GM18511 (cell line): ENCODE measurements around the gene NOC2L.
A peak's percentile ranks its signal among the peaks of the same experiment; 100 is the strongest.

Experiments
- ATAC-seq: cut with Tn5 transposase; IDR thresholded peaks from one replicate; pipeline ENCODE4 v1.9.1; 2021; ENCODE audit warnings: mild to moderate bottlenecking, moderate library complexity; ENCODE audit not compliant: unreplicated experiment

The NOC2L gene

DNA sequence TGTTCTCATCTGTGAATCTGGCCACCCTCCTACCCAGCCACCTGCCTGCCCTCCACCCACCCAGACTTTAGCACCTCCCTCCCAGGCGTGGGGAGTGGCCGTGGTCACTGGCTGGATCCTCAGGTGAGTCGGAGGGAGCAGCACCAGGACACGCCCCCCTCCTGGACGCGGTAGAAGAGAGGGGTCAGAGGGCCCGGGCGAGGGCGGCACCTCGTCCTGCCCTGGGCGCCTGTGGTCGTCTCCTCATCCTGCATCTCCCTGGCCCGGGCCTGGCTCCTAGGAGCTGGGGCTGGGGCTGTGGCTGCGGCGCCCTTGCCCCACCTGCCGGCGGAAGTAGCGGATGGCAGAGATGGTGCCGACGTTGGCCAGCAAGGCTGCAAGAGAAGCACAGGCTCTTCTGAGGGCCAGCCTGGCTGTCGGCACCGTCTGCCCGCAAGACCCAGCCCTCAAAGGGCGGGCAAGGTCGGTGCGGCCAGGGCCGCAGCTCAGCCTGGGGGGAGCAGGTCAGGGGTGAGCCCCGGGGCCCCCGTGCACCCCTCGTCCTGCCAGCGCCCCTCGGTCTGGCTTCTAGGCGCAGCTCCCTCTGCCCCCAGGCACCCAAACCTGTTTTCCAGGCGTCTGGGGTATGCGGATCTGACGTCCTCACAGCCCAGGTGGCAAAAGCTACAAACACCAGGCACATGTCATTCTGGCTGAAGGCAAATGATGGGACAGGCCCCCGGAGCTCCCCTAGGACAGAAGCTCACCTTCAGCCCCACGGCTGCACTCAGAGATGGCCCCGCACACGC, 17.0 kb upstream of the NOC2L start:
- peak; percentile 77 for ATAC-seq

DNA sequence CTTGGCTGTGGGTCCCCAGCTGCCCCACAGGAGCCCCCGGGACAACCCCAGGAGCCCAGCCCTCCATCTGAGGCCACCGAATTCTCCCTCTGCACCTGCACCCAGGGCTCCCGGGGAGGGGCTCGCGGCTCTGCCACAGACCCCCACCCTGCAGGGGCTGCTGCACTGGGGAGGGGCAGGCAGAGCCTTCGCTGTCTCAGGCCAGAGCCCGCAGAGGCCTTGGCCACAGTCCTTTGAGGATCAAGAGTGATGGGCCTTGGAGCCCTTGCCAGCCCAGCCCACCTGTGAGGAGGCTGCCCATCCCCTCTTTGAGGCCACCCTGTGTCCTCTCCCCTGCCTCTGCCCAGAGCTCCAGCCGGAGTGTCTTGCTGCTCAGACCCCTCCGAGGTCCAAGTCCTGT, 16.3 kb upstream of the NOC2L start:
- ATAC-seq: no peak

DNA sequence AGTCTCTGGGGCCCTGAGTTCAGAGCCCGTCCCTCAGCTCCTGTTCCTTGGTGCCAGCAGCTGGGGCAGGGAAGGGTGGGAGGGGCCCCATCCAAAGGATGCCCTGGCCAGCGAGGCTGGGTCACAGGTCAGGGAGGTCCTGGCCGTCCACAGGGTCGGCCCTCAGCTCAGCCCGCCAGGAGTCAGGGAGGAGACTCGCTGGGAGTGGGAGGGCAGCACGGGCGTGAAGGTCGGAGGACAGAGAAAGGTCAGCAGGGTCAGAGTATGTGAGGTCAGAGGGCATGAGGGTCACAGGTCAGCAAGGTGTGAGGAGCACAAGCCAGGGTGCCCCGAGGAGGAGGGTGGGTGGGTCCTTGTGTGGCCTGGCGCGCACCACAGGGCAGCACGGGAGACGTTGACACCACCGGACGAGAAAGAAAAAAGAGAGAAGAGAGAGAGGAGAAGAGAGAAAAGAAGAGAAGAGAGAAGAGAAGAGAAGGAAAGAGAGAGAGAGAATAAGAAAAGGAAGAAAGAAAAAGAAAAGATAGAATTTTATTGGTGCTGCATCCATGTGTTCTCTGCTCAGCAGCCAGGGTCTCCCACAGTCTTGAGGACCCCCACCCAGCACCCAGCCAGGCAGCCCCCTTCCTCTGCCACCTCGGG, 15.8 kb upstream of the NOC2L start:
- ATAC-seq: no peak

DNA sequence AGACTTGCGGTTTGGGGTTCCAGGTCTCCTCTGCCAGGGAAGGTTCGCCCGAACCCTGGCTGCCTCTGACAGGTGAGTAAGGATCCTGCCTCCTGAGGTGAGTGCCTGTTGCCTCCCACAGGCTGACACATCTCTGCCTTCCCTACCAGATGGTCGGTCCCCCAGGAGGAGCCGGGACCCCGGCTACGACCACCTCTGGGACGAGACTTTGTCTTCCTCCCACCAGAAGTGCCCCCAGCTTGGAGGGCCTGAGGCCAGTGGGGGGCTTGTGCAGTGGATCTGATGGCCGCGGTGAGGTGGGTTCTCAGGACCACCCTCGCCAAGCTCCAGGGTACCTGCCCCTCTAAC, 15.2 kb upstream of the NOC2L start:
- ATAC-seq: no peak

DNA sequence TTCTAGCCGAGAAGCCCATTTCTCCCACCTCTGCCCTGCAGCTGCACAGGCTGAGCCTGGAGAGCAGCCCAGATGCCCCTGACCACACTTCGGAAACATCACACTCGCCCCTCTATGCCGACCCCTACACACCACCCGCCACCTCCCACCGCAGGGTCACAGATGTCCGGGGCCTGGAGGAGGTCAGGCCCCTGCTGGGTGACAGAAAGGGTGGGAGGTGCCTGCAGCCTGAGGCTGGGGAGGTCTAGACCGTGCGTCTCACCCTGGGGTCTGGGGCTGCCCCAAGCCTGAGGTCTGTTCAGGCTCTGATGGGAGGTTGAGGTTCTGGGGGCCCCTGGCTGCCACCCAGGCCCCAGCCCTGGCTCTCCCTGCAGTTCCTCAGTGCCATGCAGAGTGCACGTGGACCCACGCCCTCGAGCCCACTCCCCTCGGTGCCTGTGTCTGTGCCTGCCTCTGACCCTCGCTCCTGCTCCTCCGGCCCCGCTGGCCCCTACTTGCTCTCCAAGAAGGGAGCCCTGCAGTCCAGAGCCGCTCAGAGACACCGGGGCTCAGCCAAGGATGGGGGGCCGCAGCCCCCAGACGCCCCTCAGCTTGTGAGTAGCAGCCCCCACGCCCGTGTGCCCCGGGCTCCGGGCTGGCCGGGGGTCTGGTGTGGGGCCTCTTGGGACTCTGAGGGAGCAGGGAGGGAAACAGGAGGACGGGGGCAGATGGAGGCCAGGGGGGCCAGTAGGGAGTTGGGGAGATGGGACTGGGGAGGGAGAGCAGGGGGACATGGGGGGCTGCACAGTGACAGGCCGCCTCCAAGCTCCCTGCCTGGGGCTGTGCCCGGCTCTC, 14.6 kb upstream of the NOC2L start:
- ATAC-seq: no peak

DNA sequence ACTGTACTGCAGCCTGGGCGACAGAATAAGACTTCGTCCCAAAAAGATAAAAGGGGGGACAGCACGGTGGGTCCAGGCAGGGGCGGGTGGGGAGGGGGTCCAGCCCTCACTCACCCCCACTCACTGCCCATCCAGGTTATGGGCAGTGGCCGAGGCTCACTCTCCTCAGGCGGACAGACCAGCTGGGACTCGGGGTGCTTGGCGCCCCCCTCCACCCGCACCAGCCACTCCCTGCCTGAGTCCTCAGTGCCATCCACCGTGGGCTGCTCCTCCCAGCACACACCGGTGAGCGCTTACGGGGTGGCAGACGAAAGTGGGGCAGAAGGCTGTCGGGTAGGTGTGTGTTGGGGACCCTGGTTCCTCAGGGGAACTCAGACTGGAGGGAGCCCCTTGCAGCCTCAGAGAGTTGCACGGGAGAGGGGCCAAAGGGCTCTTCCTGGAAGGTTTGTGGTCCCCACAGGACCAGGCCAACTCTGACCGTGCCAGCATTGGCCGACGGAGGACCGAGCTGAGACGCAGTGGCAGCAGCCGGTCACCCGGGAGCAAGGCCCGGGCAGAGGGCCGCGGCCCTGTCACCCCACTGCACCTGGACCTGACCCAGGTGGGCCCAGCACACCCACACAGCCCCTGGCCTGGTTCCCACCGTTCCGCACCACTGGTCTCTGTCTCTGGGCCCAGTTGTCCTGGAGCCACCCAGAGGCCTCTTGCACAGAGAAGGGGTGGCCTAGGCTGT, 13.8 kb upstream of the NOC2L start:
- ATAC-seq: no peak

DNA sequence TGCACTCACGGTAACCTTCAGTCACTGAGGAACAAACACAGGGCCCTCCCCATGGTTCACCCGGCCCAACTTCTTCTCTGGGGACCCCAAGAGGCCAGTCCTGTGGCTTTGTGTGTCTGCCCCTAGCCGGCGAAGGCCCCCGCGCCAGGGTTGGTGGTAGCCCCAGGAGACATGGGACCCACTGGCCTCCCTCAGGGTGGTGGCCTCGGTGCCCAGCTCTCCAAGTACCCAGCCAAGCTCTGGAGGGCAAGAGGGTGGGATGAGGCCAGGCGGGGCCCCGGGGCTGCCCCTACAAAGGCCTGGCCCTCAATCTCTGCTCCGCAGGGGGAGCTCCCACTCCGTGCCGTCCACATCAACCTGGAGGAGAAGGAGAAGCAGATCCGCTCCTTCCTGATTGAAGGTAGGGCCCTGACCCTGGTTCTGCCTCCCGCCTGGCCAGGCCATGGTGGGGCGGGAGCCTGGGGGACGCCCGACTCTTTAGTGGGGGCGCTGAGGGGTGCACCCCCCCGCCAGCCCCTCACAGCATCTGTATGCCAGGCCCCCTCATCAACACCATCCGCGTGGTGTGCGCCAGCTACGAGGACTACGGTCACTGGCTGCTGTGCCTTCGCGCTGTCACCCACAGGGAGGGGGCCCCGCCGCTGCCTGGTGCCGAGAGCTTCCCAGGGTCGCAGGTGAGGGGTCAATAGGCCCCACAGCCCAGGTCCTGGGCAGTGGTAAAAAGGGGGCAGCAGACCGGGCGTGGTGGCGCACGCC, 12.9 kb upstream of the NOC2L start:
- no peak for ATAC-seq

DNA sequence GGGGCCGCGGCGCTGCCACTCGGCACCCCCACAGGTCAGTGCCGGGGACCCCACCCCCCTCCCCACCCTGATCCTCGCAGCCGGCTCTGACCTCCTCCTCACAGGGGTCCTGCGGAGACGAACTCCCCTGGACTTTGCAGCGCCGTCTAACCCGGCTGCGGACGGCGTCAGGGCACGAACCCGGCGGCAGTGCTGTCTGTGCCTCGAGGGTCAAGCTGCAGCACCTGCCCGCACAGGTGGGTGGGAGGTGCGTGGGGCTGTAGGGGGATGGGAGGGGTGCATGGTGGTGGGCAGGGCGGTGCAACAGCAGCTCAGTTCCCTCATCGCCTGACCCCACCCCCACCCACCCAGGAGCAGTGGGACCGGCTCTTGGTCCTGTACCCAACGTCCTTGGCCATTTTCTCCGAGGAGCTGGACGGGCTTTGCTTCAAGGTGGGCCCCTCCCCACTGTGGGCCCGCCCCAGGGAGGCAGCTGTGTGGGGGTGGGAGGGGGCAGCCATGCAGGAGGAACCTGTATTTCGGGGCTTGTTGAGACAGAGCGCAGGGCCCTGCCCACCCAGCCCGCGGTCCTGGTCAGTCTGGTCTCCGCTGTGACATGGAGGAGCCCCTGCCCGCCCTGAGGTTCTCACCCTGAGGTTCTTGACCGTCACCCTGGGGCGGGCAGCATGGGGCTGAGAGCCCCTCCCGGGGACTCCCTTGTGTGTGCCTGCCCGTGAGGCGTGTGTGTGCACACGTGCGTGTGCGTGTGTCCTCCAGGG, 12.1 kb upstream of the NOC2L start:
- ATAC-seq: no peak

DNA sequence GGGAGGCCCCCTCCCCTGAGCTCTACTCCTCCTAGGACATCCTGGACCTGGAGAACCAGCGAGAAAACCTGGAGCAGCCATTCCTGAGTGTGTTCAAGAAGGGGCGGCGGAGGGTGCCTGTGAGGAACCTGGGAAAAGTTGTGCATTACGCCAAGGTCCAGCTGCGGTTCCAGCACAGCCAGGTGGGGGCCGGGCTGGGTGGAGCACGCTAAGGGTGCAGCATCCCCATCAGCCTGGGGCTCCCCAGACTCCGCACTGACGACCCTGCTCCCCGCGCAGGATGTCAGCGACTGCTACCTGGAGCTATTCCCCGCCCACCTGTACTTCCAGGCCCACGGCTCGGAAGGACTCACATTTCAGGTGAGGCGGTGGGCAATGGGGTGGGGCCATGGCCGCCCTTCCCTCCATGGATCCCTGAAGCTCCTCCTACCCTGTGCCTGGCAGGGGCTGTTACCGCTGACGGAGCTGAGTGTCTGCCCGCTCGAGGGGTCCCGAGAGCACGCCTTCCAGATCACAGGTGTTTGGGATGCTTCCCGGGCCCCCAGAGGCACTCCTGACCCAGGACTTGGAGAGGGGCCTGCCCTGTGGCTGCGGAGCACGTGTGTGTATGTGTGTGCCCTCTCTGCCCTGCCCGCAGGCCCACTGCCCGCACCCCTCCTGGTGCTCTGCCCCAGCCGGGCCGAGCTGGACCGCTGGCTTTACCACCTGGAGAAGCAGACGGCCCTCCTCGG, 11.4 kb upstream of the NOC2L start:
- no peak for ATAC-seq

DNA sequence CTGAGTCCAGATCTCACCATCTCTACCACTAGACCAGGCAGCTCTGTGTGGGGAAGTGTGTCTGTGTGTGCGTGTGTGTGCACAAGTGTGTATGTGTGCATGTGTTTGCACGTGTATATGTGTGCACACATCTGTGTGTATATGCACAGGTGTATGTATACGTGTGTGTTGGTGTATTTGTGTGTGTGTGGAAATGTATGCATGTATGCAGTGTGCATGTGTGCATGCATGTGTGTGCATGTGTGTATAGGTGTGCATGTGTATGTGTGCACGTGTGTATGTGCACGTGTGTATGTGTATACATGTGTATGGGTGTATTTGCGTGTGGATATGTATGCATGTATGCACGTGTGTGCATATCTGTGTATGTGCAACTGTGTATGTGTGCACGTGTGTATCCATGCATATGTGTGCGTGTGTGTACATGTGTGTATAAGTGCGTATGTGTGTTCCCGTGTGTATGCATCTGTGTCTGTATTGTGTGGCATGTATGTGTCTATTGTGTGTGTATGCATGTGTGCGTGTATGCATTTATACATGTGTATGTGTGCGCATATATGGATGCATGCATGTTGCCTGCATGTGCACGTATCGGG, 10.3 kb upstream of the NOC2L start:
- ATAC-seq: no peak

DNA sequence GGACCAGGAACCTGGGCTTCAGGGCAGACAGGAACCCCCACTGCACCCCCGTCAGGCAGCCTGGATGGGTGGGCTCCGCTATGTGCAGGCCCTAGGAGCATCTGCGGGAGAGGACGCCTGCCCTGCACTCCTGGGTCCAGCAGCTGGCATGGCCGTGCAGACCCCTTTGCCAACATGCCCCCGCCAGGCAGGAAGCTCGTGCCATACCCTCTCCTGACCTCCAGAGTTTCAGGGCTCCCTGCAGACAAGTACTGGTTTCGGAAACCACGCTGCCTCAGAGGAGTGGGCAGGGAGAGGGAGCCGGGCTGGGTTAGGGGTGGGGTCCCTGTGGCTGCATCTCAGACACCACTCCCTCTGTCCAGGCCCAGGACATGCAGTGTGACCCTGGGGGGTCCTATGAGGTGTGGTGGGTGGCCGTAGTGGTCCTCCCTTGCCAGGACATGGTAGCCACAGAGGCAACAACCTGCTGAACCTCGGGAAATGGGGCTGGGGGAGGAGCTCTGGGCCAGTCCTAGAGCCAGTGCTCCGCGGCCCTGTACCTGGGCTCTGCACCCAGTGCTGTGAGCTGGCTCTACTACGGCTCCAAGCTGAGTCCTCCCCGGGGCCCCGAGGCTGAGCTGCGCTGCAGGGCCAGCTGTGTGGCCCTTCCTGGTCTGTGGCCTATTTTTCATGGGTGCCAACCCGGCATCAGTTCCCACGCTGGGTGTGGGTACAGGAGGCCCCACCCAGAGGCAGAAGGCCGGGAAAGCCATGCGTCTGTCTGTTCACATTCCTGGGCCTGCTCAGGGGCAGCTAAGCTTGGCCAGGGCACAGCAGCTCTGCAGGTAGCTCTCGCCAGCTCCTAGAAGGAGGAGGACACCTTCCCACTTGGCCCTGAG, 8.6 kb upstream of the NOC2L start:
- ATAC-seq: no peak

DNA sequence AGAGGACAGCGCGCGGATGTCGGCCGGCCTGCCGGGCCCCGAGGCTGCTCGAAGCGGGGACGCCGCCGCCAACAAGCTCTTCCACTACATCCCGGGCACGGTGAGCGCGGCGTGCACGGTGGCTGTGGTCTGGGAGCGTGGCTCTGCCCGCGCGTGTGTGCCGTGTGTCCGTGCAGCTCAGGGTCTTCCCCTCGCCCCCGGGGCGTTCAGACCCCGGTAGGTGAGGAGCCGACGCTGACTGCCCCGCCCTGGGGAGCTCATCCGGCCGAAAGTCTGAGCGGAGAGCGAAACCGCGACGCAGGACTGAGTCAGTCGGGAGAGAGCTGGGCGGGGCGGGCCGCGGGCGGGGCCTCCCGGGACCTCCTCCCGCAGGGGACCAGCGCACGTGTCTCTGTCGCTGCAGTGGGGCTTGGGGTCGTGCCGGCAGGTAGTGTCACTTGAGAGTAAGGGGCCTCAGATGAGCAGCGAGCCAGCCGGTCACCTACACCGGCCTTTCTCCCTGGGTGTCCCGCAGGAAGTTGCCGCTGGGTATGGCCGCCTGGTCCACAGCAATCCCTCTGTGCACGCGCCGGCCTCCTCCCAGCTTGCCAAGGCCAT, 7.7 kb upstream of the NOC2L start:
- ATAC-seq: peak; percentile 78

DNA sequence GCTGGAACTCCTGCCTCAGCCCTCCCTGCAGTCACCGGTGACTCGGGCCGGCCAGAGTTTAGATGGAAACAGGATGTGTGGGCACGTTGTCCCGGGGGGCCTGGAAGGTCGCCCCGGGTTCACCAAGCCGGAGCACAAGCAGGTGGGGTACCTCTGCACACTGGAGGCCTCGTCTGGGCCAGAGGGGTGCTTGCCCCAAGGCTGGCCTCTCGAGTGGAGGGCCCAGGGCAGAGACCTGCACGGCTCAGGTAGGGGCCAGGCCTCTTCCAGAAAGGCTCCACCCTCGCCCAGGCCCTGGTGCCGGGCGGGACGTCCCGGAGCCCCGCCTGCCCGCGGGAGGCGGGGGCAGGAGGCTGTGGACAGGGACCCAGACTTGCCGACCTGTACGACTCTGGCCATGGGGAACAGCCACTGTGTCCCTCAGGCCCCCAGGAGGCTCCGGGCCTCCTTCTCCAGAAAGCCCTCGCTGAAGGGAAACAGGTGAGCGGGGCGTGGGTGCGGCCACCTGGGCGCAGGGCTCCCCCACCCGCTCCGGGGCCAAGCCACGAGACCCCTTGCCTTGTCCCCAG, 7.2 kb upstream of the NOC2L start, which contains the start of gene PLEKHN1:
PLEKHN1 (plus strand) TSS at position 348 of the 569 bp plus-strand sequence; CDS start at position 398, 50 bp downstream.
- ATAC-seq: peak; percentile 42

DNA sequence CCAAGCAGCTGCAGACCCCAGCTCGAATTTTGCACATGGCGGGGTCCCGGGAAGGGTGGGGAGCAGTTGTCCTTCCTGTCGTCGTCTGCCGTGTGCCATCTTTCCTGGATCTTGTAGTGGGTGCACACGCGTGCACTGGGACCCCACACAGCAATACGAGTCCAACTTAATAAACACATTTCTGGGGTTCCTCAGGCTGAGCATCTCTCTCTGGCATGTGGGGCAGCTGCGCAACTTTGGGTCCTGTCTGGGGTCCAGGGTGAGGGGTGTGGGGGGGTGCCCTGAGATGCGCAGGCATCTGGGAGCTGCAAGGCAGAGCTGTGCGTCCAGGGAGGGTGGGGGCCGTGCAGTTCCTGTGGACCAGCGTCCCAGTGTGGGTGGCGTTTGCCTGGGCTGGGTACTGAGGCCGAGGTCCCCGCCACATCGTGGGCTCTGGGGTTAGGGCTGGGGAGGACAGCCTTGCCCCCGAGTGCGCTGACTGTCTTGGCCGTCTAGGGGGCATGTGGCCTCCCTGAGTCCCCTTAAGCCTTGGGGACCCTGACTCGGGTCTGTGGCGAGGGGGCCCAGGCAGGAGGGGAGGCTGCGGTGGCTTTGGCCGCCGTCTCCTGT, 6.6 kb upstream of the NOC2L start:
- ATAC-seq: no peak

DNA sequence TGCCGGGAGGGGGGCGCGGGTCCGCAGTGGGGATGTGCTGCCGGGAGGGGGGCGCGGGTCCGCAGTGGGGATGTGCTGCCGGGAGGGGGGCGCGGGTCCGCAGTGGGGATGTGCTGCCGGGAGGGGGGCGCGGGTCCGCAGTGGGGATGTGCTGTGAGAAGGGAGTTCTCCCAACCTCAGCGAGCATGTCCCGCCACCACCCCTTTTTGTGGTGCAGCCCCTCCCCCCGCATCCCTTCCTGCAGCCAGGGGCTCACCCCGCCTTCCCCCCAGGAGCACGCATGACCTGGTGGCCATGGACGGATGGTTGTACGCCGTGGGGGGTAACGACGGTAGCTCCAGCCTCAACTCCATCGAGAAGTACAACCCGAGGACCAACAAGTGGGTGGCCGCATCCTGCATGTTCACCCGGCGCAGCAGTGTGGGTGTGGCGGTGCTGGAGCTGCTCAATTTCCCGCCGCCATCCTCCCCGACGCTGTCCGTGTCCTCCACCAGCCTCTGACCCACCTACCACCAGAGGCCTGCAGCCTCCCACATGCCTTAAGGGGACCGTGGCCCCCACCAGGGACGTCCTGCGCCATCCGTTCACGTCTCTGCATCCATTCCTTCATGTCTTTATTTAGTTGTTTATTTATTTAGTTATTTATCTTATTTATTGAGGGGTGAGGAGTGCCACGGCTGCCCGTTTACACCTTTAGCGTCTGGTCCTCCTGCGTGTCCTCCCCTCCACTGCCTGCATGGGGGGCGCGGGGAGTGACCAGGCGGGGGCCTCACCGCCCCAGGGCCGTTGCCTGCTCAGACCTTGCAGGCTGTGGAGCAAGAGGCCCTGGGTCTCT, 5.9 kb upstream of the NOC2L start:
- ATAC-seq: no peak
